ENCODE measurements around the gene REP15. TPM values are rescaled to one million over a fixed set of nuclear protein-coding genes. Genes with fewer than 3 reads are reported as not detected.

REP15 gene
- total and polyA plus RNA-seq, 2 experiments from 2014 or later: 0.38 to 0.89 TPM

DNA sequence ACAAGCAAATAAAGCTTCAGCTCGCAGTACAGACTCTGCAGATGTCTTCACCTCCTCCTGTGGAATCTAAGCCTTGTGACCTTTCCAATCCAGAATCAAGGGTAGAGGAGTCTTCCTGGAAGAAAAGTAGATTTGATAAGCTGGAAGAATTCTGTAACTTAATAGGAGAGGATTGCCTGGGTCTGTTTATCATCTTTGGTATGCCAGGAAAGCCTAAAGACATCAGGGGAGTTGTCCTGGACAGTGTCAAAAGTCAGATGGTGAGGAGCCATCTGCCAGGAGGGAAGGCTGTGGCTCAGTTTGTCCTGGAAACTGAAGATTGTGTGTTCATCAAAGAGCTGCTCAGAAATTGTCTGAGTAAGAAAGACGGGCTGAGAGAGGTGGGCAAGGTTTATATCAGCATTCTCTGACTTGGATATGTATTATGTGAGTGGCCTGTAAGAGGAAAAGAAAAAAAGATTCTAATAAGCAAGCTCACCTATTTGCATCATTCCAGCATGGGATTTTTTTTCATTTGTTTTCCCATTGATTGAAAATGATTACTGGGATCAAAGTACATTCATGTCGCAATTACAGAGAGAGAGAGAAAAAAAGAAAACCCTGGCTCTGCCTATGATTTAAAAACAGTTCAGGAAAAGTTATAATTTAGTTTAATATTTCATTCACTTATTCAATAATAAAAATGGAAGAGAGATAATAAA lies 767 bp downstream of the REP15 start (continued):
- TF ChIP-seq, protein P1, sequence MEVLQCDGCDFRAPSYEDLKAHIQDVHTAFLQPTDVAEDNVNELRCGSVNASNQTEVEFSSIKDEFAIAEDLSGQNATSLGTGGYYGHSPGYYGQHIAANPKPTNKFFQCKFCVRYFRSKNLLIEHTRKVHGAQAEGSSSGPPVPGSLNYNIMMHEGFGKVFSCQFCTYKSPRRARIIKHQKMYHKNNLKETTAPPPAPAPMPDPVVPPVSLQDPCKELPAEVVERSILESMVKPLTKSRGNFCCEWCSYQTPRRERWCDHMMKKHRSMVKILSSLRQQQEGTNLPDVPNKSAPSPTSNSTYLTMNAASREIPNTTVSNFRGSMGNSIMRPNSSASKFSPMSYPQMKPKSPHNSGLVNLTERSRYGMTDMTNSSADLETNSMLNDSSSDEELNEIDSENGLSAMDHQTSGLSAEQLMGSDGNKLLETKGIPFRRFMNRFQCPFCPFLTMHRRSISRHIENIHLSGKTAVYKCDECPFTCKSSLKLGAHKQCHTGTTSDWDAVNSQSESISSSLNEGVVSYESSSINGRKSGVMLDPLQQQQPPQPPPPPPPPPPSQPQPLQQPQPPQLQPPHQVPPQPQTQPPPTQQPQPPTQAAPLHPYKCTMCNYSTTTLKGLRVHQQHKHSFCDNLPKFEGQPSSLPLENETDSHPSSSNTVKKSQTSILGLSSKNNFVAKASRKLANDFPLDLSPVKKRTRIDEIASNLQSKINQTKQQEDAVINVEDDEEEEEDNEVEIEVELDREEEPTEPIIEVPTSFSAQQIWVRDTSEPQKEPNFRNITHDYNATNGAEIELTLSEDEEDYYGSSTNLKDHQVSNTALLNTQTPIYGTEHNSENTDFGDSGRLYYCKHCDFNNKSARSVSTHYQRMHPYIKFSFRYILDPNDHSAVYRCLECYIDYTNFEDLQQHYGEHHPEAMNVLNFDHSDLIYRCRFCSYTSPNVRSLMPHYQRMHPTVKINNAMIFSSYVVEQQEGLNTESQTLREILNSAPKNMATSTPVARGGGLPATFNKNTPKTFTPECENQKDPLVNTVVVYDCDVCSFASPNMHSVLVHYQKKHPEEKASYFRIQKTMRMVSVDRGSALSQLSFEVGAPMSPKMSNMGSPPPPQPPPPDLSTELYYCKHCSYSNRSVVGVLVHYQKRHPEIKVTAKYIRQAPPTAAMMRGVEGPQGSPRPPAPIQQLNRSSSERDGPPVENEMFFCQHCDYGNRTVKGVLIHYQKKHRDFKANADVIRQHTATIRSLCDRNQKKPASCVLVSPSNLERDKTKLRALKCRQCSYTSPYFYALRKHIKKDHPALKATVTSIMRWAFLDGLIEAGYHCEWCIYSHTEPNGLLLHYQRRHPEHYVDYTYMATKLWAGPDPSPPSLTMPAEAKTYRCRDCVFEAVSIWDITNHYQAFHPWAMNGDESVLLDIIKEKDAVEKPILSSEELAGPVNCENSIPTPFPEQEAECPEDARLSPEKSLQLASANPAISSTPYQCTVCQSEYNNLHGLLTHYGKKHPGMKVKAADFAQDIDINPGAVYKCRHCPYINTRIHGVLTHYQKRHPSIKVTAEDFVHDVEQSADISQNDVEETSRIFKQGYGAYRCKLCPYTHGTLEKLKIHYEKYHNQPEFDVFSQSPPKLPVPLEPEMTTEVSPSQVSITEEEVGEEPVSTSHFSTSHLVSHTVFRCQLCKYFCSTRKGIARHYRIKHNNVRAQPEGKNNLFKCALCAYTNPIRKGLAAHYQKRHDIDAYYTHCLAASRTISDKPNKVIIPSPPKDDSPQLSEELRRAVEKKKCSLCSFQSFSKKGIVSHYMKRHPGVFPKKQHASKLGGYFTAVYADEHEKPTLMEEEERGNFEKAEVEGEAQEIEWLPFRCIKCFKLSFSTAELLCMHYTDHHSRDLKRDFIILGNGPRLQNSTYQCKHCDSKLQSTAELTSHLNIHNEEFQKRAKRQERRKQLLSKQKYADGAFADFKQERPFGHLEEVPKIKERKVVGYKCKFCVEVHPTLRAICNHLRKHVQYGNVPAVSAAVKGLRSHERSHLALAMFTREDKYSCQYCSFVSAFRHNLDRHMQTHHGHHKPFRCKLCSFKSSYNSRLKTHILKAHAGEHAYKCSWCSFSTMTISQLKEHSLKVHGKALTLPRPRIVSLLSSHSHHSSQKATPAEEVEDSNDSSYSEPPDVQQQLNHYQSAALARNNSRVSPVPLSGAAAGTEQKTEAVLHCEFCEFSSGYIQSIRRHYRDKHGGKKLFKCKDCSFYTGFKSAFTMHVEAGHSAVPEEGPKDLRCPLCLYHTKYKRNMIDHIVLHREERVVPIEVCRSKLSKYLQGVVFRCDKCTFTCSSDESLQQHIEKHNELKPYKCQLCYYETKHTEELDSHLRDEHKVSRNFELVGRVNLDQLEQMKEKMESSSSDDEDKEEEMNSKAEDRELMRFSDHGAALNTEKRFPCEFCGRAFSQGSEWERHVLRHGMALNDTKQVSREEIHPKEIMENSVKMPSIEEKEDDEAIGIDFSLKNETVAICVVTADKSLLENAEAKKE (CRISPR knock-in tag; IDR thresholded peaks at IDR 0.05): no peak
- TF ChIP-seq, protein P2, sequence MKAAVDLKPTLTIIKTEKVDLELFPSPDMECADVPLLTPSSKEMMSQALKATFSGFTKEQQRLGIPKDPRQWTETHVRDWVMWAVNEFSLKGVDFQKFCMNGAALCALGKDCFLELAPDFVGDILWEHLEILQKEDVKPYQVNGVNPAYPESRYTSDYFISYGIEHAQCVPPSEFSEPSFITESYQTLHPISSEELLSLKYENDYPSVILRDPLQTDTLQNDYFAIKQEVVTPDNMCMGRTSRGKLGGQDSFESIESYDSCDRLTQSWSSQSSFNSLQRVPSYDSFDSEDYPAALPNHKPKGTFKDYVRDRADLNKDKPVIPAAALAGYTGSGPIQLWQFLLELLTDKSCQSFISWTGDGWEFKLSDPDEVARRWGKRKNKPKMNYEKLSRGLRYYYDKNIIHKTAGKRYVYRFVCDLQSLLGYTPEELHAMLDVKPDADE (IDR thresholded peaks at IDR 0.05): no peak
- TF ChIP-seq POLR2AphosphoS5 (IDR thresholded peaks at IDR 0.05; ENCODE audit: low read depth): no peak
- TF ChIP-seq, protein P3, sequence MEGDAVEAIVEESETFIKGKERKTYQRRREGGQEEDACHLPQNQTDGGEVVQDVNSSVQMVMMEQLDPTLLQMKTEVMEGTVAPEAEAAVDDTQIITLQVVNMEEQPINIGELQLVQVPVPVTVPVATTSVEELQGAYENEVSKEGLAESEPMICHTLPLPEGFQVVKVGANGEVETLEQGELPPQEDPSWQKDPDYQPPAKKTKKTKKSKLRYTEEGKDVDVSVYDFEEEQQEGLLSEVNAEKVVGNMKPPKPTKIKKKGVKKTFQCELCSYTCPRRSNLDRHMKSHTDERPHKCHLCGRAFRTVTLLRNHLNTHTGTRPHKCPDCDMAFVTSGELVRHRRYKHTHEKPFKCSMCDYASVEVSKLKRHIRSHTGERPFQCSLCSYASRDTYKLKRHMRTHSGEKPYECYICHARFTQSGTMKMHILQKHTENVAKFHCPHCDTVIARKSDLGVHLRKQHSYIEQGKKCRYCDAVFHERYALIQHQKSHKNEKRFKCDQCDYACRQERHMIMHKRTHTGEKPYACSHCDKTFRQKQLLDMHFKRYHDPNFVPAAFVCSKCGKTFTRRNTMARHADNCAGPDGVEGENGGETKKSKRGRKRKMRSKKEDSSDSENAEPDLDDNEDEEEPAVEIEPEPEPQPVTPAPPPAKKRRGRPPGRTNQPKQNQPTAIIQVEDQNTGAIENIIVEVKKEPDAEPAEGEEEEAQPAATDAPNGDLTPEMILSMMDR (conservative IDR thresholded peaks at IDR 0.05; ENCODE audit: low read depth in 2 of 2): no peak

Measured in GM23338 (cell line).